Measurements from ENCODE around the gene FNDC1. TPM values are rescaled to one million over a fixed set of nuclear protein-coding genes. Genes with fewer than 3 reads are reported as not detected.
"Not testable (repeated sequence)": the region's sequence is repeated elsewhere in the genome, so short reads cannot be mapped to it uniquely, and the experiment has no call there.

FNDC1 gene
- total RNA-seq, 2 experiments from 2014 or later = not detected

GRCh38 chr6:159260208-159260607 lies 91.0 kb downstream of the FNDC1 start:
- POLR2A ChIA-PET = no interaction called here
- Mint-ChIP-seq H3K36me3 (no peaks in the 10 kb centered on the region), H3K27ac (no peak overlapping the region), H3K4me1 (no peaks in the 10 kb centered on the region), H3K9me3 (no peaks in the 10 kb centered on the region), H3K4me3 (no peak overlapping the region), H3K27me3 (peaks cover 7% of the 10 kb centered on the region)
- ATAC-seq (ENCODE audit: low read depth) (no peak), DNase-seq (no peak)

- POLR2A ChIA-PET = no interaction called here
- H3K9me3 Mint-ChIP-seq = no peaks in the 10 kb centered on the region
- no peak overlapping the region for H3K4me3 Mint-ChIP-seq
- ATAC-seq (ENCODE audit: low read depth) = no peak
- no peak overlapping the region for H3K27ac Mint-ChIP-seq
- H3K4me1 Mint-ChIP-seq = no peaks in the 10 kb centered on the region
- H3K27me3 Mint-ChIP-seq = peaks cover 6% of the 10 kb centered on the region
- DNase-seq = no peak
- no peaks in the 10 kb centered on the region for H3K36me3 Mint-ChIP-seq
Observed at GRCh38 chr6:159261995-159262394, 92.8 kb downstream of the FNDC1 start.

- no peak for ATAC-seq (ENCODE audit: low read depth)
- peaks cover 8% of the 10 kb centered on the region for H3K27me3 Mint-ChIP-seq
- no peak overlapping the region for H3K27ac Mint-ChIP-seq
- H3K4me3 Mint-ChIP-seq = no peak overlapping the region
- POLR2A ChIA-PET = no interaction called here
- no peak for DNase-seq
- no peaks in the 10 kb centered on the region for H3K4me1 Mint-ChIP-seq
- no peaks in the 10 kb centered on the region for H3K36me3 Mint-ChIP-seq
- no peaks in the 10 kb centered on the region for H3K9me3 Mint-ChIP-seq
Observed at GRCh38 chr6:159262586-159262985, 93.4 kb downstream of the FNDC1 start.

- POLR2A ChIA-PET = no interaction called here
- Mint-ChIP-seq H3K4me1 (no peaks in the 10 kb centered on the region), H3K36me3 (no peaks in the 10 kb centered on the region), H3K9me3 (no peaks in the 10 kb centered on the region), H3K27me3 (peaks cover 2% of the 10 kb centered on the region), H3K27ac (no peak overlapping the region), H3K4me3 (no peak overlapping the region)
- ATAC-seq (ENCODE audit: low read depth) (no peak), DNase-seq (peak; percentile 42)
Observed at GRCh38 chr6:159267165-159267564, 98.0 kb downstream of the FNDC1 start.

- DNase-seq (no peak), ATAC-seq (ENCODE audit: low read depth) (no peak)
- Mint-ChIP-seq H3K4me3 (no peak overlapping the region), H3K27me3 (peaks cover 7% of the 10 kb centered on the region), H3K27ac (no peak overlapping the region), H3K36me3 (no peaks in the 10 kb centered on the region), H3K9me3 (no peaks in the 10 kb centered on the region), H3K4me1 (no peaks in the 10 kb centered on the region)
- POLR2A ChIA-PET = no interaction called here
Observed at GRCh38 chr6:159268511-159268910, 99.3 kb downstream of the FNDC1 start.

GRCh38 chr6:159271257-159271656 lies 102.1 kb downstream of the FNDC1 start:
- POLR2A ChIA-PET = no interaction called here
- Mint-ChIP-seq H3K4me1 (peaks cover 1% of the 10 kb centered on the region), H3K27ac (no peak overlapping the region), H3K36me3 (no peaks in the 10 kb centered on the region), H3K27me3 (peaks cover 12% of the 10 kb centered on the region), H3K9me3 (no peaks in the 10 kb centered on the region), H3K4me3 (no peak overlapping the region)
- ATAC-seq (ENCODE audit: low read depth) = no peak
- DNase-seq = no peak

GRCh38 chr6:159278626-159279025 lies 109.4 kb downstream of the FNDC1 start:
- no peaks in the 10 kb centered on the region for H3K9me3 Mint-ChIP-seq
- DNase-seq = no peak
- ATAC-seq (ENCODE audit: low read depth) = no peak
- H3K36me3 Mint-ChIP-seq = no peaks in the 10 kb centered on the region
- H3K4me3 Mint-ChIP-seq = no peak overlapping the region
- H3K4me1 Mint-ChIP-seq = peaks cover 1% of the 10 kb centered on the region
- H3K27me3 Mint-ChIP-seq = peaks cover 12% of the 10 kb centered on the region
- H3K27ac Mint-ChIP-seq = no peak overlapping the region
- POLR2A ChIA-PET = no interaction called here

- POLR2A ChIA-PET = no interaction called here
- H3K4me1 Mint-ChIP-seq = peaks cover 1% of the 10 kb centered on the region
- H3K27me3 Mint-ChIP-seq = peaks cover 7% of the 10 kb centered on the region
- no peaks in the 10 kb centered on the region for H3K9me3 Mint-ChIP-seq
- H3K4me3 Mint-ChIP-seq = no peak overlapping the region
- no peak overlapping the region for H3K27ac Mint-ChIP-seq
- no peak for ATAC-seq (ENCODE audit: low read depth)
- H3K36me3 Mint-ChIP-seq = no peaks in the 10 kb centered on the region
- DNase-seq = no peak
Observed at GRCh38 chr6:159279790-159280277, 110.6 kb downstream of the FNDC1 start.

- no peak overlapping the region for H3K4me3 Mint-ChIP-seq
- DNase-seq = no peak
- H3K27me3 Mint-ChIP-seq = peaks cover 9% of the 10 kb centered on the region
- no peaks in the 10 kb centered on the region for H3K9me3 Mint-ChIP-seq
- no peaks in the 10 kb centered on the region for H3K36me3 Mint-ChIP-seq
- POLR2A ChIA-PET = no interaction called here
- H3K27ac Mint-ChIP-seq = no peak overlapping the region
- ATAC-seq (ENCODE audit: low read depth) = no peak
- no peaks in the 10 kb centered on the region for H3K4me1 Mint-ChIP-seq
Observed at GRCh38 chr6:159282421-159282820, 113.2 kb downstream of the FNDC1 start.

GRCh38 chr6:159284661-159285060 lies 115.5 kb downstream of the FNDC1 start:
- H3K4me3 Mint-ChIP-seq; POLR2A ChIA-PET; H3K4me1 Mint-ChIP-seq; H3K9me3 Mint-ChIP-seq; ATAC-seq (ENCODE audit: low read depth); H3K27ac Mint-ChIP-seq; DNase-seq; H3K36me3 Mint-ChIP-seq: not testable (repeated sequence)
- H3K27me3 Mint-ChIP-seq = peaks cover 13% of the 10 kb centered on the region

GRCh38 chr6:159298840-159299239 lies 129.6 kb downstream of the FNDC1 start:
- DNase-seq = no peak
- POLR2A ChIA-PET = no interaction called here
- Mint-ChIP-seq H3K36me3 (no peaks in the 10 kb centered on the region), H3K27me3 (peaks cover 15% of the 10 kb centered on the region), H3K27ac (no peak overlapping the region), H3K4me3 (no peak overlapping the region), H3K4me1 (no peaks in the 10 kb centered on the region), H3K9me3 (no peaks in the 10 kb centered on the region)
- no peak for ATAC-seq (ENCODE audit: low read depth)

- no peak overlapping the region for H3K4me3 Mint-ChIP-seq
- no peaks in the 10 kb centered on the region for H3K9me3 Mint-ChIP-seq
- peaks cover 18% of the 10 kb centered on the region for H3K27me3 Mint-ChIP-seq
- H3K4me1 Mint-ChIP-seq = no peaks in the 10 kb centered on the region
- H3K27ac Mint-ChIP-seq = no peak overlapping the region
- DNase-seq (no peak), ATAC-seq (ENCODE audit: low read depth) (no peak)
- H3K36me3 Mint-ChIP-seq = no peaks in the 10 kb centered on the region
- POLR2A ChIA-PET = no interaction called here
Observed at GRCh38 chr6:159299566-159299965, 130.4 kb downstream of the FNDC1 start.

- POLR2A ChIA-PET = no interaction called here
- H3K27me3 Mint-ChIP-seq = peaks cover 18% of the 10 kb centered on the region
- ATAC-seq (ENCODE audit: low read depth) = no peak
Observed at GRCh38 chr6:159301277-159301676, 132.1 kb downstream of the FNDC1 start.

GRCh38 chr6:159301810-159302593 lies 132.8 kb downstream of the FNDC1 start:
- Mint-ChIP-seq H3K36me3 (no peaks in the 10 kb centered on the region), H3K4me1 (no peaks in the 10 kb centered on the region), H3K27me3 (peaks cover 21% of the 10 kb centered on the region), H3K27ac (no peak overlapping the region), H3K9me3 (no peaks in the 10 kb centered on the region), H3K4me3 (no peak overlapping the region)
- POLR2A ChIA-PET = no interaction called here
- ATAC-seq (ENCODE audit: low read depth) (no peak), DNase-seq (no peak)

More at GRCh38 chr6:159301277-159301676, 132.1 kb downstream of the FNDC1 start:
- no peak for DNase-seq
- Mint-ChIP-seq H3K27ac (no peak overlapping the region), H3K4me3 (no peak overlapping the region), H3K4me1 (no peaks in the 10 kb centered on the region), H3K9me3 (no peaks in the 10 kb centered on the region), H3K36me3 (no peaks in the 10 kb centered on the region)
